RCC 7860 (cell line): Measurements from ENCODE around the gene PUM2.

Source experiments
- DNase-seq: peaks from one replicate; pipeline ENCODE4 v3.0.0-alpha.2; 2015; ENCODE audit warnings: low spot score
- FAIRE-seq: peaks from 2 replicates; lab custom pipeline; 2012; peaks lifted over from hg19 to GRCh38; lab: Jason Lieb, UNC

Gene PUM2

DNA sequence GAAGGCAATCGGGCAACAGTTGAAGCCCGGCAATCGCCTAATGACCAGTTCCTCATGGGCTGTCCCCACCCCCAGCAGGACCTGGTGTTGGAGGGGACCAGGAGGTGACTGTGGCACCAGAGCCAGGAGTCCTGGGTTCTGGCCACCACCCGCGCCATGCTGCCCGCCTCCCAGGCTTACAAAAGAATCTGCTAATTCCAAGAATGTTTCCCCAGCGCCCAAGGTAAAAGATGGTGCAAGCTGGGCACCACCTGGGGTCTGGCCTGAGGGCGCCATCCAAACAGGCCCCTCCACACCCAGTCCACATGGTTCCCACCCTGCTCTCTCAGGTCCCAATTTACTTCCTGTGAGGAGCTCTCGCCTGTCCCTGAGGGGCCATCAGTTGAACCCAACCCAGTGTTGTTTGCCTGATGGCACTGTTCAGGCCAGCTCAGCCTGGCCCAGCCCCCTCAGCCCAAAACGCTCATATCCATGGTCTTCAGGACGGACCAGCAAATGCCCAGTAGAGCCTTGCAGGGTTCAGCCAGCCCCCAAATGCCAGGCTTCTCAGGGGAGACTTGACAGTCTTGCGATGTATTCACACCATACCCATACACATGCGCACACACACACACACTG lies 130.8 kb downstream of the PUM2 start:
- FAIRE-seq, result no peak
- DNase-seq, result no peak

DNA sequence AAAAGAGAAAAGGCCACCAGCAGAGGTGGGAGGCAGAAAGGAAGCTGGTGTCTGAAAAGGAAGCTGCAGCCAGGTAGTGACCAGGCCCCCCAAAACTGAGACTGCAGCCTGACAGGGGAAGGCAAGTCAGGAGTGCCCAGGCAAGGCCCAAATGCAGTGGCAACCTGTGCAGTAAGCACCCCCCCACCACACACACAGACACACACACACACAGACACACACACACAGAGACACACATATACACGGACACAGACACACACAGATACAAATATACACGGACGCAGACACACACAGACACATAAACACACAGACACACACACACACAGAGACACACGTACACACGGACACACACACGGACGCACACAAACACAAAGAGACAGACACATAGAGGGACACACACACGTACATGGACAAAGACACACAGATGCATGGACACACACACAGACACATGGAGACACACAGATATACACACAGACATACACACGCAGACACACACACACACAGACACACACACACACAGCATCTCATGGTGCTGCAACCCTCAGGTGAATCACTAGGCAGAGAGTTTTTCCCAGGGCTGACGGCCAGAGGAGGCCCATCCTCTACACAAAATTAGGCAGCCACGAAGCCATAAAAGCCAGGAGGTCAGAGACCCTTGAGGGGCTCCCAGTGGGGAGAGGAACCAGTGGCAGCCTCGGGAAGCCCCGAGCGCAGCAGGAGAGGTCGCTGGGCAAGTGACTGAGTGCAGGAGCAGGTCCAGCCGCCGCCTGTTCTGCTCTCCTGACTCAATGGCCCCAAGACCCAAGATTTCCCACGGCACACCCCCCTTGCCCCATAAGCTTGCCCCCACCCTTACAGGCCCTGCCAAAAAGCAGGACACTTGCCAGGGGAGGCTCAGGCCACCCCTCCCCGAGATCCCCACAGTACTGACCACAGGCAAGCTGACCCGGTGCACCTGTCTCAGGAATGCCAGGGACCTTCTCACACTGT lies 132.0 kb downstream of the PUM2 start:
- FAIRE-seq (no peak), DNase-seq (no peak)

GRCh38 chr2:20217041-20217970 lies 133.3 kb downstream of the PUM2 start:
- FAIRE-seq (no peak), DNase-seq (peak; percentile 59)

DNA sequence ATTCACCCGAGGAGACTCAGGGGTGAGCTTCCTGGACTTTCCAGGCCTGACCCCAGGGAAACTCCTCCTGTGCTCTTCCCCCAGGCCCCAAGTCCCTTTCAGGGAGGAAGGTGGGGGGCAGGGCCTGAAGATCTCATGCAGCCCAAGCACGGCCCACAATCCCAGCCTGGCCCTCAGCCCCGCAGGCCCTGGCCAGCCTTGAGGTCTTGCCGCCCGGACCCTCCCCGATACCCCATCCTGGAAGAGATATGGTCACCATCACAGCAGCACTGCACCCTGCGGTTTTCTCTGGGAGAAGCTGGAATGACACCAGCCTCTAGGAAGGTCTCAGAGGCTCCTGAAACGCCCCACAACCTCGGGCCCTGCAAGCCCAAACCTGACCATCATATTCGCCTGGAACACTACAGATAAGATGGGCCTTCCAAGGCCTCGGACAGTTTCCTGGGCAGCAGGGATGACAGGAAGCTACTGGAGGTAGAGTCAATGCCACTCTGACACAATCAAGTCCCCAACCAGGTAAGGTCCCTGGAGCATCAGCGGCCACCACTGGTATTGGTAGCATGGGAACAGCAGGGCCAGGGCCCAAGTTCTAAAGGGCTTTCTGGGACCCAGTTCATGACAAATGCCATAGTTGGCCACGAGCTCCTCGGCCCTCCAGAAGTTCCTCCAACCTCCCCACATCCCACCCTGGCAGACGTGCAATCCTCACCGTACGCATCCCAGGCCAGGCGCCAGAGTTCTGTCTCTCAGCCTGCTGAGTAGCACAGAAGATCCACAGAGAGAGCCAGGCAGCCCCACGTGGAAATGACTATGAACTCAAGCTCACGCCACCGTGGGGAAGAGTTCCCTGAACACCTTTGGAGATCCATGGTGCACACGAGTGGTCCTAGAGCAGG lies 134.3 kb downstream of the PUM2 start:
- DNase-seq (no peak), FAIRE-seq (no peak)

DNA sequence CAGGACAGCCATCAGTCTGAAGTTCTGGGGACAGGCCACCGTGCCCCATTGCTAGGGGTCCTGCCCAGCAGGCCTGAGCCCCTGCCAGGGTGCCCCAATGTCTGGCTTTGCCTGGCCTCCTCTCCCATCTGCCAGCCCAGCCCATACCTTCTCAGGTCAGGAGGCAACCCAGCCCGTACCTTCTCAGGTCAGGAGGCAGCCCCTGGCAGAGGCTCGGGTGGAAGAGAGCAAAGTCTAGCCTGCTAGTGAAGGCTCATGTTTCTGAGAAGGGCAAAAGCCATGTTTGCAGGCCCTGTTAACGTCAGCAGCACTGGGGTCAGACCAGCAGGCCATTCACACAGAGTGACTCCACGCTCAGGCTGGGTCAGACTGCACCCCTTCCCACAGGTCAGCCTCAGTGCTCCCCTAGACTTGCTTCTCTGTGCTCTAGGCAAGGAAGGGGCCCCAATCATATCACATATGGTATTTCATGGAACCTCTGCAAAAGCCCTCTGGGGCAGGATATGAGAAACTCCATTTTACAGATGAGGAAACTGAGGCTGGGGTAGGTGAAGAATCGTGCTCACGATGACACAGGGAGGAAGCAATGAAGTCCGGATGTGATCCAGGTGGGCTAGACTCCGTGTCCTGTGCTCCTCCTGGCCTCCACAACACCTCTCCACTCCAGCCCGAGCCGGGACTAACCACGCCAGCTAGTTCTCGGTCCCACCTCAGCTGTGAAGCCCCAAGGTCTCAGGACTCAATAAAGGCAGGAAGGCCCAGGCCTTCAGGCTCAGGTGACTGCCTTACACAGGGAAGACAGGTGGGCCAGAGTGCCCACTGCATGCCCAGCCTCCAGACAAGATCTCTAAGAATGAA lies 135.2 kb downstream of the PUM2 start:
- no peak for DNase-seq
- FAIRE-seq, result no peak

GRCh38 chr2:20214566-20215182 lies 136.0 kb downstream of the PUM2 start:
- FAIRE-seq (no peak), DNase-seq (no peak)

DNA sequence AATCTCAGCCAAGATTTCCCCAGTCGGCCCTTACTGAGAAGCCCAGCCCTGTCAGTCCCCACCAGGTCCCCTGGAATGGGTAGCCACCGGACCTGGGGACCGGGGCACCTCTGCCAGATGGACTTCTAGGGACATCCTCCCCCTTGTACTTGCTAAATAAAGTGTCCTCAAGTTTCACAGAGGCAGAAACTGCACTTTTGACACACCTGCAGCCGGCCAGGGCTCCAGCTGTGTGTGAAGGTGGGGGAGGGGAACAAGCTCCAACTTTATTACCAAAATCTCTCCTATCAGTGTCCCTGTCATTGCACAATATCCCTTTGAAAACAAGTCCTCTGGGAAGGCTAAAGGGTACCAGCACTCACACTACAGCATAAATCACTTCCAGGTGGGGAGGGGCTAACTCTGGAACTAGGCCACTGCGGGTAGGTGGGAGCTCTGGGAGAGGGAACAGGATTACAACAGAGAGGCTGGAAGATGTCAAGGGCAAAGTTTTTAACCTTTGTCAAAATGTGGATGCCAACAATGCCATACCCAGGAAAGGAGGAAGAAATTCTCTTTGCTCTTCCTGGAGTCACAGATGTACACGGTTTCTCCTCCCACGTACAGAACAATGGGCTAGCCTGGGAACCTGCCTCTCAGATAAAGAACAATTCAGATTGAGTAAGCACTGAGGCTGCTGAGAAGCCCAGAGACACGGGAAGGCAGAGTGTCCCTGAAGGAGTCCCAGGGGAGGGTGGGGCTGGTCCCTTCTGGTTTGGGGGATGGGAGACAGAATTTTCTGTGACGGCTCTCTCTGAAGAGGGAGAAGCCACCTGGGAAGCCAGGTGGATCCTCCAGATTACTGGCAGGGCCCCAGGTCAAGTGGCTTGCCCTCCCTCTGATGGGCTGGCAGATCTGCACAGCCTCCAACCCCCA lies 136.7 kb downstream of the PUM2 start:
- DNase-seq (no peak), FAIRE-seq (no peak)

DNA sequence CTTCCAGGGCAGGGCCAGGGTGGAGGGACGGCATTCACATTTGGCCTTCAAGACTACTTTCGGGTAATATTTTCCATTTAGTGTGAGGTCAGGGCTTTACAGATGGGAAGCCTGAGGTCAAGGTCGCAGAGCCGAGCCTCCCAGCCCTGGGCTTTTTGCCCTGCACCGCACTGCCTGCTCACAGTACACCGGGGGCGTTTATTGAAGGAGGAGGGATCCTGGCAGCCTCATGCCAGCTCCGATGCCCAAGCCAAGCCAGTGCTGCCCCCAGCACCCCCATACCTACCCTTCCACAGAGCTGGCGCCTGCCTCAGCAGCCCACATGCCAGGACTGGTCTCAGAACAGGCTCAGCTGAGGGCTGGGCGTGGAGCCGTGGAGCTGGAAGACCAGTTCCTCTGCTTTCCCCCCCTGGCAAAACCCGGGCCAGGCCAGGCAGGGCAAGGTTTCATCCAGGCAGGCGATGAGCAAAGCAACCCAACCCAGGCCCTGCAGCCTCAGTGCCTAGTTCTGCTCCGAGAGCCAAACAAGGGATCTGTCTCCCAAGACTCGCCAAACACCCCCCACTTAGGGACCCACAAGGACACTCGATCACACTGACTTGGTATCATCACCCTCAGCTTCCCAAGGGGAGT lies 137.7 kb downstream of the PUM2 start:
- FAIRE-seq (no peak), DNase-seq (no peak)

- no peak for FAIRE-seq
- DNase-seq, result no peak
These were observed 138.2 kb downstream of the PUM2 start for GRCh38 chr2:20212459-20212870.

DNA sequence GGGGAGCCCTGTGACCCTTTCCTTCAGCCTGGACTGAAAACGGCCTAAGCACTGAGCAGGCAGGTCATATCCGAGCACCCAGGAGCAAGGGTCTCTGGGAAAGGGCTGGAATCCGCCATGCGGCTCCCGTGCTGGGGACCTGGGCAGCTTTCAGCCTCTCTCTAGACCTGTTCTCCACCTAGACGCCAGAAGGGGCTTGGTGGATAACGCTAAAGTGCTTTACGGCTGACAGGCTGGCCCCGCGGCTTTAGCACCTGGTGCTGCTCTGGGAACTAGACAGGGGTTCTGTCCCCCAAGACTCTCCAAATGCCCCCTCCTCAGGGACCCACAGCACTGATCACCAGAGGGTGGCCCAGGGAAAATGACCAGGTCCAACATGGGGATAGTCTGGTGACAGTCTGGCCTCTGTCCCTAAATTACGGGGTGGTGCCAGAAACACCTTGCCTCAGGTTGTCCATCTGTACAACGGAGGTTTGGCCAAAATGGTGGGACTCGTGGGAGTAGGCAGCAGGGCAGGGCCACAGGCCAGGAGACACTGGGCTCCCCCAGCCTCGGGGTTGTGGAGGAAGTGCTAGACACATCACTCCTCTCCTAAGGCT lies 138.7 kb downstream of the PUM2 start:
- DNase-seq (no peak), FAIRE-seq (no peak)

DNA sequence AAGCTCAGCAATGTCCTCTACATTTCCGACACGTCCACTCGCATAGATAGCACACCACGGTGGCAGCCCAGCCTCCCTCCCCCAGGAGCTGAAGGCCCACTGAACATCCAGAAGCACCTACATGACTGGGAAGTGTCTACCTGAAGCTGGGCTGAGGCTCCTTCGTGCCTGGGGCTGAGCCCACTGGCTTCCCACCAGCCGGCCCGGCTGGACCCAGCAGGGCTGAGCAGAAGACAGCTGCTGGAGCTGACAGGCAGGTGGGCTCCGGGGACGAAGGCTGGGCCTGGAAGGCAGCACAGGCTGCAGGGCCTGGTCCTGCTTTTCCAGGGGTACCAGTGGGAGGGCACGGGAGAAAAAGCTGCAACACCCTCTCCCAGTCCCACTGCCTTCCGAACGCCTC lies 139.2 kb downstream of the PUM2 start:
- DNase-seq, result no peak
- no peak for FAIRE-seq

- FAIRE-seq (no peak), DNase-seq (no peak)
These were observed 140.2 kb downstream of the PUM2 start for GRCh38 chr2:20210462-20210861.

DNA sequence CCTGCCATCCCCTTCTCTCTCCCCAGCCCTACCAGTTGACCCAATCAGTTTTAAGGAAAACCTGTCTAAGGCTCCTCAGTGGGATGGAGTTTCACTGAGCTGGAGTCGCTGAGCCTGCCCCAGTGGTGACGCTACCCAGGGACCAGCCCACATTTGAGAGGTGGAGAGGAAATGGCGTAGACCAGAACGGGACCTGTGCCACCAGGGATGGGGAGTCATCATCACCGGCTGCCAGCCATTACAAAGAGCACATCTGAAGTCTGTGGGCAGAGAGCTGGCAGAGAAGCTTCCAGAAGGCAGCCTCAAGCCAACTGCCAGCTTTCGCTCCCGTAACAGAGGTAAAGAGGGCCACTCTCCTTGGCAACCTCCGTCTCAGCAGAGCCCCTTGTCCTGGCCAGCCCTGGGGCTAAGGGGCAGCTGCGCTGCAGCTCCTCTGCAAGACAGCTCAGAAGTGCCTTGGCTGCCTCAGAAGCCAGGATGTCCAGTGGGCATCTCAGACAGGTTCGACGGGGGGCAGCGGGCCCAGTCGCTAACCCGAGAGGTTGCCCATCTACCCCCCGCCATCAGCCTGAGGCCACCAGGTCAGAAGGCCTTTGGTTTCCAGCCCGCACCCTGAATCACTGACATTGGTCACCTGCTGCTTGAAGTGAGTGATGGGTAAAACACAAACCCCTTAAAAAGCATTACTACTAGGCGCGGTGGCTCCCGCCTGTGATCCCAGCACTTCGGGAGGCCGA lies 141.1 kb downstream of the PUM2 start:
- DNase-seq, result no peak
- no peak for FAIRE-seq

- FAIRE-seq, result no peak
- no peak for DNase-seq
These were observed 142.2 kb downstream of the PUM2 start for GRCh38 chr2:20208476-20208859.

GRCh38 chr2:20207051-20207450 lies 143.6 kb downstream of the PUM2 start:
- DNase-seq (no peak), FAIRE-seq (no peak)

DNA sequence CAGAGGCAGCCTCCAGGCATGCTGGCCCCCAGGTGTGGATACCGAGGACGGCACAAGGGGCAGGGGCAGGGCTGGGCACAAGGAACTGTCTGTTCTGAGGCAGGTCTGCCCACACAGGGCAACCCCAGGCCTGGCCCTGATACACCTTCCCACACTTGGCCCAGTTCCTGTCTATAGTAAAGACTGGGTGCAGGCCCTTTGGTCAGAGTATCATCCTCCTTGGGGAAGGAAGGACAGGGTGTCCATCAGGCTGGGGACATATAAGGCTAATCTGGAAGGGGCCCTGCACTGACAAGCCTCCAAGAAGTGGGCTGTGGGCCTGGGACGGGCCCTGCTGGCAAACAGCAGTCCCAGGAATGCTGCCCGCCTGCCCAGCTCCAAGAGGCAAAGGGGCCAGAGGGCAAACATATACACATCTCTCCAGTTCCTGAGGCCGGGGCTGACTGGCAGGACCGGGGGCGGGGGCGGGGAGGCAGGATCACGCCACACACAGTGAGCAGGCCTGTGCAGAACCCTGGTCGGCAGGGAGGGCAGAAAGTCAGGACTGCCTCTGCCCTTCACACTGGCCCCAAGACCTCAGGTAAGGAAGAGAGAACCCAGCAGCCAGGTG lies 144.6 kb downstream of the PUM2 start:
- DNase-seq (no peak), FAIRE-seq (no peak)
